HG02678 (cell line): ENCODE data around the gene GSC.
"Not testable (repeated sequence)": the region's sequence is repeated elsewhere in the genome, so short reads cannot be mapped to it uniquely, and the experiment has no call there.

ENCODE experiments used
- ATAC-seq: cut with Tn5 transposase; IDR thresholded peaks from one replicate; pipeline ENCODE4 v1.9.1; 2021; ENCODE audit warnings: mild to moderate bottlenecking, moderate library complexity; ENCODE audit not compliant: unreplicated experiment

The GSC gene

DNA sequence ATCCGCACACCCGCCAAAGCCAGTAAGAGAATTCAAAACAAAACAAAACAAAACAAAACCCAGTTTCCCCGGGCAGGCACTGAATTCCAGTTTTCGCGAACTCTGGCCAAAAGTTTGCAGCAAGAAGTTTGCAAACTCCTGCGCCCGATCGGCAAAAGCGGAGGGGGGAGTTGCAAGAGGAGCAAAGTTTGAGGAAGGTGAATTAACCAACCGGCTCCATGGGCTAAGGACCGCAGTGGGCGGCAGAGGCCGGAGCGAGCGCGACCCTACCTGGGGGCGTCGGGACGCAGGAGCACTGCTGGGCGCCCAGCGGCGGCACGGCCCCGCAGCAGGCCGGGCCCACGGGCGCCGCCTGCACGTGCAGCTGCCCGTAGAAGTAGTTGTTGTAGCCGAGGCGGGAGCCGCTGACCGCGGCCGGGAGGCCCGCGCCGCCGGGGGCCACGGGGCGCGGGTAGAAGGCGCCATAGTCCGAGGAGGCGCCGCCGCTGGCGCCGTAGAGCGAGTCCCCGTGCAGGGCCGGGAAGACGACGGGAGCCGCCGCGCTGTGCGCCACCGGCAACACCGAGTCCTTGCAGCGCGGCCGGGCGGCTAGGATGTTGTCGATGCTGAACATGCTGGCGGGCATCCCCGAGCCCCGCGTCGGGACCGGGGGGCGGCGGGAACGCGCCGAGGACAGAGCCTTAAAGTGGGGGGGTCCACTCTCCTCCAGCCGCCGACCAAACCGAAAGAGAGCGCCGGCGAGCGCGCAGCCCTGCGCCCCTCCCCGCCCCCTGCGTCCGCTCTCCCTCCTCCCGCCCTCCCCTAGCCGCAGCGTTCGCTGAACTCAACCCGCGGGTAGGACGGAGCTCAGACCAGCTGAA, at the start of gene GSC:
Gene GSC, minus strand, starts transcription at position 723 of the 860 bp plus-strand sequence. Its CDS starts 98 bp downstream, at position 625.
- ATAC-seq, result no peak

DNA sequence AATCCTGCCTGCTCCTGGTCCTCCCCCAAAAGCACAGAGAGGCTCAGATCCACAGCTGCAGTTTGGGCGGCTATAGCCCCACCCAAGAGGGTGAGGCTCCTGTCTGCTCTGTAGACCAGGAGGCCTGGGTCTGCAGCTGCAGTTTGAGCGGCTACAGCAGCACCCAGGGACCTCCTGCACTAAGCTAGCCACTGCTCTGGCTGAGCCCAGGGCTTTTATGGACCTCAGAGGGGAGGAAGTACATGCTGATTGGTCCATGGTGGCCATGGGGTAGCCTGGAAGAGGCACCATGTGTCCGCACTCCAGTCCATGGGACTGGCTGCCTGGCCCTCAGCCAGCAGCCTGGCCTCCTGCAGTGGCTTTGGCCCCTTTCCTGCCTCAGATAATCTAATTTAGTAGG, 49.6 kb upstream of the GSC start:
- no peak for ATAC-seq

DNA sequence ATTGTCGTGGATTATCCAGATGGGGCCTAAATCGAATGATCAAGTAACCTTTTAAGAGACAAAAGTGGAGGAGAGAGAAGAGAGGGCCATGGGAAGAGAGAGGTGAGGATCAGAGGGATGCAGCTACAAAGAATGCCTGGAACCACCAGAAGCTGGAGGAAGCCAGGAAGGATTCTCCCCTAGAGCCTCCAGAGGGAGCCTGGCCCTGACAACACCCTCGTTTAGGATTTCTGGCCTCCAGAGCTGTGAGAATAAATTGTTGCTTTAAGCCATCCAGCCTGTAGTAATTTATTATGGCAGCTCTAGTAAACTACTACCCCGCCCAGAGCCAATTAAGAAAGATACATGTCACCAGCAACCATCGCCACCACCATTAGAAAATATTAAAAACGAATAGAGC, 46.2 kb upstream of the GSC start:
- ATAC-seq, result no peak

DNA sequence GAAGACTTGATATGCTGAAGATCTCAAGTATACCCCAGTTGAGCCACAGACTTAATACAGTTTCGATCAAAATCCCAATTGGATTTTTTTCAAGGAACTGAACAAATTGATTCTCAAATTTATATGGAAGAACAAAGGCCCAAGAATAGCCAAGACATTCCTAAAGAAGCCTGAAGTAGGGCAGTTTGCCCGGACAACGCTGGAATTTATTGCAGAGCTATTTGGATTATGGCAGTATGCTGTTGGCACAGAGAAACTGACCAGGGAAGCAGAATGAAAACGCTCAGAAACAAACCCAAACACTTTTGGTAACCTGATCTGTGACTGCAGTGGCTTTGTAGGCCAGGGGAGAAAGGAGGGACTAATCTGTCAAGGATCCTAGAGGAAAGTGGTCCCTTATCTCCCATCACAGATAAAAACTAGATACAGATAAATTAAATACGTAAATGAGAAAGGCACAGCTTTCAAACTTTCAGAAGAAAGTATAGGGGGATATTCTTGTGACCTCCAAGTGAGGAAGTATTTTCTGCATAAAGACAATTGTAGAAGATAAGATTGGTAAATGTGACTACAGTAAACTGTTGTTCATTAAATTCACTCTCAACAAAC, 35.9 kb upstream of the GSC start:
- no peak for ATAC-seq

DNA sequence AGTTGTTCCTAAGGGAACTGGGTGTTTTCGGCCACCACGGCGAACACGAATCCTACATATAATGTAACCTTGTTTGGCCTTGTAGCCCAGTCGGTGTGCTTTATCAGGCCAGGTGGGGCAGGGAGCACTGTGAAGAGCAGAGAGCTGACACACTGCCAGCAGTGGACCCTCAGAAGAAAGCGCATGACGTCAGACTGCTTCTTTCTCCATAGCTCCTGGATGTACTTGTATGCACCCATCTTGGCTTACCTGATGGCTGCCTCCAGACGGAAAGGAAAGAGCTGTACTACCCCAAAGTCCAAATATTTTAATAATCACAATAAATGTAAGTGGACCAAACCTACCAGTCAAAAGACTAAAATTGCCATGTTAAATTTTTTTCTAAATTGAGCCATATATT, 31.3 kb upstream of the GSC start:
- no peak for ATAC-seq

- not testable (repeated sequence) for ATAC-seq
Measured at GRCh38 chr14:94800764-94801163, 30.9 kb upstream of the GSC start.

DNA sequence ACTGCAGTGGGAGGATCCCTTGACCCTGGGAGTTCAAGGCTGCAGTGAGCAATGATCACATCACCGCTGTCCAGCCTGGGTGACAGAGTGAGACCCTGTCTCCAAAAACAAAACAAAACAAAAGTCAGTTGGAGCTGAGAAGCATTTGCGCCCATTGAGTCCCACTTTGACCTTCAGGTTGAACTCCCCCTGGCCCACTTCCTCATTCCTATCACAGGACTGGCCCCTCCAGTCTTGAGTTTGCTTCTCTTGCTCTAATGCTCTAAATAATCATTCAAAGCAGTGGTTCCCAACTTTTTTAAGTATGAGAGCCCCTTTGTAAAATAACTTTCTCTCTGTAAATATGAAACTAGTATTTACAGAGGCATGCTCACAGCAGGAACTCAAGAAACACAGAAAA, 28.0 kb upstream of the GSC start:
- no peak for ATAC-seq

GRCh38 chr14:94796278-94796677, 26.4 kb upstream of the GSC start:
- ATAC-seq, result no peak

DNA sequence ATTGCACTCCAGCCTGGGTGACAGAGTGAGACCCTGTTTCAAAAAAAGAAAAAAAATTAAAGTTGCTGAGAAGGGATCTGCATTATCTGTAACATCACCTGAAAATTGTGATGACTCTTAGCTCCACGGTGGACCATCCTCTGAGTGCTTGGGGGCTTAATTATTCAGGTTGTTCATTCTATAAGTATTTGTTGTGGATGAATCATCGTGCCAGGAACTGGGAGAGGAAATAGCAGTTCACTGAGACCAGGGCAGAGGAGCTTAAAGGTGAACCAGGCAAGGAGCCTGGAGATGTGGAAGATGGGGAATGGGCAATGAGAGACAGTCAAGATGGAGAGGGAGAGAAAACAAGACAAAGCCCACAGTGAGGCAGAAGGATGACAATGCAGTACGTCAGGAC, 25.5 kb upstream of the GSC start:
- ATAC-seq, result no peak

DNA sequence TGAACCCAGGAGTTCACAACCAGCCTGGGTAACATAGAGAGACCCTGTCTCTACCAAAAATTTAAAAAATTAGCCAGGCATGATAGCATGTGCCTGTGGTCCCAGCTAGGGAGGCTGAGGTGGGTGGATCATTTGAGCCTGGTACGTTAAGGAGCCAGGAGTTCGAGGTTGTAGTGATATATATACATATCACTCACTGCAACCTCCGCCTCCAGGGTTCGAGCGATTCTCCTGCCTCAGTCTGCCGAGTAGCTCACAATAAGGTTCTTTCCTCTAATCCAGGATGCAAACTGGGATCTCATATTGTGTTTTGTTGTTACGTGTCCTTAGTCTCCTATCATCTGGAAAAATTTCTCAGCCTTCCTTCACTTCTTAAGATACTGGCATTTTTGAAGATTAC, 24.0 kb upstream of the GSC start:
- ATAC-seq, result no peak

- no peak for ATAC-seq
Measured at GRCh38 chr14:94787655-94788054, 17.7 kb upstream of the GSC start.

- no peak for ATAC-seq
Measured at GRCh38 chr14:94787092-94787491, 17.2 kb upstream of the GSC start.

GRCh38 chr14:94780536-94781399, 10.9 kb upstream of the GSC start:
- no peak for ATAC-seq

DNA sequence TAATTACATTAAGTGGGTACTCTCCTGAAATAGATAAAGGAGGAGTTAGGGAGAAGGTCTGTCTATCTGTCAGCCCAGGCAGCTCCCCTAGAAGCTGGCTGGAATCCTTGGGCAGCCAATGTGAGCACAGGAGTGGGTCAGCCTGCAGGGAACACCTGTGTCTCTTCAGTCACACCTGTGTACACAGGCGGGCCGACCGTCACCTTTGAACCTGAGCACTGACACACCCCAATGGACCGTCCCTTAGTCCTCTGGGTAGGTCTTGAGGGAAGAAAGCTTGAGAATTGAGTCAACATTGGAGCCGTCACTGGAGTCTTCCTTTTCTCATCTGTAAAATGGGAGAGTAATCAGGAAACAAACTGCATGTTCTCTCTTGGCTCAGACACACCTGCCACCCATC, 9.8 kb upstream of the GSC start:
- no peak for ATAC-seq

DNA sequence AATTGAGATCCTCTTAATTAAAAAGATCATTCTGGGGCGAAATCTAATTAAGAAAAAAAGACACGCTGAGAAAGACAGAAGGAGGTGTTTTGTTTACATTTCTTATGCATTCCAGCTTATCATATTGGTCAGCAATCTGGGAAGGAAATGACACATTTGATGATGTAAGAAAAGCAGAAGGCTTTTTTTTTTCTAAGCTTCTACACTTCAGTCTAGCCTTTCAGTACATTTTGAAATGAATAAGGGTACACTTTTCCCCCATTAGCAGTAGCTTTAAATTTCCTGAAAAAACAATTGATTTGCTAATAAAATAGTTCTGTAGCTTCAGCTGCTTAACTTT, 5.9 kb upstream of the GSC start:
- no peak for ATAC-seq

DNA sequence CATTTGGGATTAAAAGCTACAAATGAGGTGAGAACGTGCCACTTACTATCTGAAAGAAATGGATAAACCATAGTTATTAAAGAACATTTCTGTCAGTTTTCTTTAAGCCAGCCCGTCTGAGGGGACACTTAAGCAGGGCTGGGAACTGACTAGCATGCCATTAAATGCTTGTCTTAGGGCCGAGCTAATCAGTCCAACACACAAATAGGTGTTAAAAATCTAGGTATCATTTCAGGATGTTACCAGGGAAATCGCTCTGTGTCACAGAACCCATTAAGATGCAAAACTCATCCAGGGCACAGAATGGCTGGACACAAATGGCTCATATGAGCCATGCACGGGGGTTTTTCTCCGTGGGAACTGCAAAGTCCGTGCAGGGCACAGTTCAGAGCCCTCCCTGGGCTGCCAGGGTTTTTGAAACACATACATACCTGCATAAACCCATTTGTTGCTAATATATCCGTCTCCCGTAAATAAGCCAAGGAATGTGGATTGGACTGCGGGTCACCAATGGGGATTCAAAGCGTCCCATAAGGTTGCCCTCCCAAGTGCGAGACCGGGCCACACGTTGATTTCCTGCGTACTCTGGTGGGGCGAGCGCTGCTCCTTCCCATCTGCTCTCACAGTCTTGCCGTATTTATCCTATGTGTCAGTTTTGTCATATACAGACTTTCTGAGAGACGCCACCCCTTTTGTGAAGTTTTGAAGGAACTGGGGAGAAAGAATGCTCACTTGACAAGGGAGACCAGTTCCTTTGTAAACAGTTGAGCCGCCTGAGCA, 5.4 kb upstream of the GSC start:
- ATAC-seq, result no peak

- ATAC-seq, result no peak
Measured at GRCh38 chr14:94774344-94775090, 4.6 kb upstream of the GSC start.

DNA sequence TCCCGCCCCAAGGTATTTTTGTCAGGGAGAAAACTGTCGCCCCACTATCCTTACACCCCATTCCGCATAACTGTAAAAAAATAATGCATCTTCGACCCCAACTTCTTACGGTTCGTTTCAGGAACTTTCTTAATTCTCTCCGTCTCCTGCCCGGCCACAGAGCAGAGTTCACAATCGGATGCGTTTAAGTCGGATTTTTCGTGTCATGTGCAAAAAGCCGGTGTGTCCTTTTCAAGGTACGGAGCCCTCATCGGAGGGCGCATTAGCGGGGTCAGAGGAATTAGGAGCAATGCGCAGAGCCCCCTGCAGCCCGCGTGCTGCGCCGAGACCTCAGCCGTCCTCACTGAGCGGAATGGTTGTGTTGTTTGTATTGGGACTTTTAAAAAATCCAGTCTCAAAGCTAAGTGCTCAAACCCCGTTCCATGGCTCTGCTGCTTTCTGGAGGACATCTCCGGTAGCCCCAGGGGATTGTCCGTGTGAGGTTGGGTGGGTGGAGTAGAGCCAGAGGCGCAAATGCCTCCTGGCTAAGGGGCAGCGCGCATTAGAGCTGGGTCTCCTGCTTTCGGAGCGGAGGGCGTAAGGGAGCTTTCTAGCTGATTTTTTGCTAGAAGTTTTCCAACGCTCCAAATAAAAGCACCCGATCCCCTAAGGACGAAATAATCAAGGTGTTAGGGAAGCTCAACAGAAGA, 3.9 kb upstream of the GSC start:
- no peak for ATAC-seq

DNA sequence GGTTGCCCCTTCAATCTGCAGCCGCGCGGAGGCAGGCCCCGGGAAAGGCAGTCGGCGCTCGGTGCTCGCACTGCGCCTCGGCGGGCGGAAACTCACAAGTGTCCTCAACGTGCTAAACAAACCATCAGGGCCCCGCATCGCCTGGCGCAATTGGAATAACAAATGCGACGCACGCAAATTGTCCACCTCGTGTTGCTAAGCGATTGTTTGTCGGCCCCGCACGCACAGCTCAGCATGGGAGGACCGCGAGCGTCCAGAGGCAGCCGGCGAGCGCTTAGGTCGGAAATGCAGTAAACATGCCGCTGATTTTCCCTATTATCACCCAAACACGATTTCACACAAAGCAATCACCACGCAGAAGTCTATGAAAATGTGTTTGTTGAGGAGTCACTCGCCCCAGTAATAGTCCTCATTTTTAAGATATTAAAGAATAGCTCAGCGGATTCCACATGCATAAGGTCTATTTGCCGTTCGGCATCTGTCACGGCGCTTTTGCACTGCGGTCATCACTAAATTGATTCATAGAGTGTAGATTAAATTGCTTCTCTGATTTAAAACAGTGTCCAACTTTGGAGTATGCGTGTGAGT, 3.2 kb upstream of the GSC start:
- ATAC-seq, result no peak
